ENCODE data around the gene ING5.

ING5 gene

GRCh38 chr2:241753493-241753892, 51.7 kb downstream of the ING5 start:
- Histone ChIP-seq H3K4me2 (ENCODE audit: low read length) (no peak overlapping the region), H3K9me2 (replicated peaks; ENCODE audit: control insufficient read depth, low read length) (no peaks in the 10 kb centered on the region), H3K79me2 (ENCODE audit: control insufficient read depth, low read length) (no peaks in the 10 kb centered on the region), H3K9me3 (ENCODE audit: control insufficient read depth, insufficient read depth, low read length) (no peaks in the 10 kb centered on the region), H3K4me1 (ENCODE audit: control insufficient read depth, low read length) (no peaks in the 10 kb centered on the region), H3K4me3 (ENCODE audit: low read length) (no peak overlapping the region), H3K27me3 (ENCODE audit: control insufficient read depth, low read length) (no peaks in the 10 kb centered on the region), H3F3A (ENCODE audit: control insufficient read depth, insufficient read depth) (no peaks in the 10 kb centered on the region), H4K20me1 (ENCODE audit: control insufficient read depth, insufficient read depth, low read depth, low read length) (no peaks in the 10 kb centered on the region), H3K27ac (ENCODE audit: low read depth, low read length) (no peak overlapping the region), H3K36me3 (ENCODE audit: control insufficient read depth, low read length) (peaks cover 76% of the 10 kb centered on the region)
- TF ChIP-seq EZH2phosphoT487 (IDR thresholded peaks at IDR 0.05; ENCODE audit: borderline replicate concordance, low read length): no peak
- TF ChIP-seq, protein P1, sequence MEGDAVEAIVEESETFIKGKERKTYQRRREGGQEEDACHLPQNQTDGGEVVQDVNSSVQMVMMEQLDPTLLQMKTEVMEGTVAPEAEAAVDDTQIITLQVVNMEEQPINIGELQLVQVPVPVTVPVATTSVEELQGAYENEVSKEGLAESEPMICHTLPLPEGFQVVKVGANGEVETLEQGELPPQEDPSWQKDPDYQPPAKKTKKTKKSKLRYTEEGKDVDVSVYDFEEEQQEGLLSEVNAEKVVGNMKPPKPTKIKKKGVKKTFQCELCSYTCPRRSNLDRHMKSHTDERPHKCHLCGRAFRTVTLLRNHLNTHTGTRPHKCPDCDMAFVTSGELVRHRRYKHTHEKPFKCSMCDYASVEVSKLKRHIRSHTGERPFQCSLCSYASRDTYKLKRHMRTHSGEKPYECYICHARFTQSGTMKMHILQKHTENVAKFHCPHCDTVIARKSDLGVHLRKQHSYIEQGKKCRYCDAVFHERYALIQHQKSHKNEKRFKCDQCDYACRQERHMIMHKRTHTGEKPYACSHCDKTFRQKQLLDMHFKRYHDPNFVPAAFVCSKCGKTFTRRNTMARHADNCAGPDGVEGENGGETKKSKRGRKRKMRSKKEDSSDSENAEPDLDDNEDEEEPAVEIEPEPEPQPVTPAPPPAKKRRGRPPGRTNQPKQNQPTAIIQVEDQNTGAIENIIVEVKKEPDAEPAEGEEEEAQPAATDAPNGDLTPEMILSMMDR (IDR thresholded peaks at IDR 0.05; ENCODE audit: low read depth, low read length, poor library complexity, severe bottlenecking): no peak

GRCh38 chr2:241754042-241754441, 52.2 kb downstream of the ING5 start:
- H3K79me2 ChIP-seq (ENCODE audit: control insufficient read depth, low read length): no peaks in the 10 kb centered on the region
- no peaks in the 10 kb centered on the region for H3K9me2 ChIP-seq (replicated peaks; ENCODE audit: control insufficient read depth, low read length)
- no peaks in the 10 kb centered on the region for H3K27me3 ChIP-seq (ENCODE audit: control insufficient read depth, low read length)
- H3K4me2 ChIP-seq (ENCODE audit: low read length): no peak overlapping the region
- H3K27ac ChIP-seq (ENCODE audit: low read depth, low read length): no peak overlapping the region
- TF ChIP-seq, protein P1 (IDR thresholded peaks at IDR 0.05; ENCODE audit: low read depth, low read length, poor library complexity, severe bottlenecking): no peak
- TF ChIP-seq EZH2phosphoT487 (IDR thresholded peaks at IDR 0.05; ENCODE audit: borderline replicate concordance, low read length): no peak
- H3K4me1 ChIP-seq (ENCODE audit: control insufficient read depth, low read length): no peaks in the 10 kb centered on the region
- peaks cover 76% of the 10 kb centered on the region for H3K36me3 ChIP-seq (ENCODE audit: control insufficient read depth, low read length)
- H4K20me1 ChIP-seq (ENCODE audit: control insufficient read depth, insufficient read depth, low read depth, low read length): no peaks in the 10 kb centered on the region
- H3F3A ChIP-seq (ENCODE audit: control insufficient read depth, insufficient read depth): no peaks in the 10 kb centered on the region
- no peaks in the 10 kb centered on the region for H3K9me3 ChIP-seq (ENCODE audit: control insufficient read depth, insufficient read depth, low read length)
- H3K4me3 ChIP-seq (ENCODE audit: low read length): no peak overlapping the region

DNA sequence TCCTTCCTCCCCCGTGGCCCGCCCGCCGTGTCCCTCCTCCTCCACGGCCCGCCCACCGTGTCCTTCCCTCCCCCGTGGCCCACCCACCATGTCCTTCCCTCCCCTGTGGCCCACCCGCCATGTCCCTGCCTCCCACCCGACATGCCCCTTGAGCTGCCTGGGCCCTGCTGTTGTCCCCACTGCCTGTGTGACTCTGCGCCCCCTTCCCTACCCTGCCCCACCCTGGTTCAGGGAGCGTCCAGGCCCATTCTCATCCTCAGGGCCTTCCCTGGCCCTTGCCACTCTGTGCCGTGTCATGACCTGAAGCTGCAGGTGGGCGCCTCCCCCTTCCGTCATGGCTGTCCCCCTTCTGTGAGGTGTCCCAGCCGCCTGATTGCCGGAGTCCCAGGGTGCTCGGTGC, 53.3 kb downstream of the ING5 start:
- TF ChIP-seq, protein P1 (IDR thresholded peaks at IDR 0.05; ENCODE audit: low read depth, low read length, poor library complexity, severe bottlenecking): no peak
- no peak for TF ChIP-seq EZH2phosphoT487 (IDR thresholded peaks at IDR 0.05; ENCODE audit: borderline replicate concordance, low read length)
- Histone ChIP-seq H3F3A (ENCODE audit: control insufficient read depth, insufficient read depth) (no peaks in the 10 kb centered on the region), H3K4me1 (ENCODE audit: control insufficient read depth, low read length) (no peaks in the 10 kb centered on the region), H3K4me3 (ENCODE audit: low read length) (no peak overlapping the region), H3K27me3 (ENCODE audit: control insufficient read depth, low read length) (no peaks in the 10 kb centered on the region), H3K9me2 (replicated peaks; ENCODE audit: control insufficient read depth, low read length) (no peaks in the 10 kb centered on the region), H3K27ac (ENCODE audit: low read depth, low read length) (no peak overlapping the region), H4K20me1 (ENCODE audit: control insufficient read depth, insufficient read depth, low read depth, low read length) (no peaks in the 10 kb centered on the region), H3K36me3 (ENCODE audit: control insufficient read depth, low read length) (peaks cover 76% of the 10 kb centered on the region), H3K9me3 (ENCODE audit: control insufficient read depth, insufficient read depth, low read length) (no peaks in the 10 kb centered on the region), H3K79me2 (ENCODE audit: control insufficient read depth, low read length) (no peaks in the 10 kb centered on the region), H3K4me2 (ENCODE audit: low read length) (no peak overlapping the region)

DNA sequence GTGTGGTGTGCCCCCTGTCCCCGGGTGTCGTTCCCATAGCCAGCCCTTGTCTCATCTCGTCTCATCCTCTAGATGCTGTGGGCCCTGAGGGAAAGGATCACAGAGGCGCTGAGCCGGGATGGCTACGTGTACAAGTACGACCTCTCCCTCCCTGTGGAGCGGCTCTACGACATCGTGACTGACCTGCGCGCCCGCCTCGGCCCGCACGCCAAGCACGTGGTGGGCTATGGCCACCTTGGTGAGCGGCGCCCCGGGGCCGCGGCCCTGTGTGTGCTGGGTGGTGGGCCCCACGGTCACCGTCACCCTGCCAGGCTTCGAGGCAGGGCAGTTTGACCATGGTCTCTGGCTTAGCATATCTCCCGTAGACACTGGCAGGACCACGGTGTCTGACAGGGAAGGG, 53.9 kb downstream of the ING5 start:
- Histone ChIP-seq H4K20me1 (ENCODE audit: control insufficient read depth, insufficient read depth, low read depth, low read length) (no peaks in the 10 kb centered on the region), H3K4me1 (ENCODE audit: control insufficient read depth, low read length) (peaks cover under 1% of the 10 kb centered on the region; the same call in 1 of the 2 replicates), H3K27me3 (ENCODE audit: control insufficient read depth, low read length) (no peaks in the 10 kb centered on the region), H3K36me3 (ENCODE audit: control insufficient read depth, low read length) (peaks cover 82% of the 10 kb centered on the region), H3F3A (ENCODE audit: control insufficient read depth, insufficient read depth) (no peaks in the 10 kb centered on the region), H3K9me3 (ENCODE audit: control insufficient read depth, insufficient read depth, low read length) (no peaks in the 10 kb centered on the region), H3K79me2 (ENCODE audit: control insufficient read depth, low read length) (no peaks in the 10 kb centered on the region), H3K27ac (ENCODE audit: low read depth, low read length) (no peak overlapping the region), H3K9me2 (replicated peaks; ENCODE audit: control insufficient read depth, low read length) (no peaks in the 10 kb centered on the region), H3K4me2 (ENCODE audit: low read length) (no peak overlapping the region), H3K4me3 (ENCODE audit: low read length) (no peak overlapping the region)
- TF ChIP-seq, protein P1 (IDR thresholded peaks at IDR 0.05; ENCODE audit: low read depth, low read length, poor library complexity, severe bottlenecking): no peak
- TF ChIP-seq EZH2phosphoT487 (IDR thresholded peaks at IDR 0.05; ENCODE audit: borderline replicate concordance, low read length): no peak
